Stimulated activated CD8-positive, alpha-beta memory T cell treated with anti-CD3 and anti-CD28 coated beads, Interleukin-12 subunit alpha, Interleukin-12 subunit beta, amount 100 ng/mL, for 24 hours (primary cell): ENCODE data around the gene IGSF9.
A peak's percentile ranks its signal among the peaks of the same experiment; 100 is the strongest.

Experiments used
- DNase-seq: peaks from one replicate; pipeline ENCODE4 v3.0.0-alpha.2; 2020; ENCODE audit errors: extremely low read depth

Gene IGSF9

GRCh38 chr1:159945483-159946241 lies at the start of gene IGSF9:
Gene IGSF9 (minus strand): TSS chr1:159945613. CDS start chr1:159943454, 2,159 bp downstream.
- peak; percentile 65 for DNase-seq

- DNase-seq = no peak
Observed at GRCh38 chr1:159994896-159995295, 49.5 kb upstream of the IGSF9 start.

- DNase-seq = no peak
Observed at GRCh38 chr1:159993911-159994310, 48.5 kb upstream of the IGSF9 start.

GRCh38 chr1:159992161-159992560 lies 46.7 kb upstream of the IGSF9 start:
- no peak for DNase-seq

GRCh38 chr1:159991513-159991912 lies 46.1 kb upstream of the IGSF9 start:
- no peak for DNase-seq

GRCh38 chr1:159990005-159990404 lies 44.6 kb upstream of the IGSF9 start:
- no peak for DNase-seq

- no peak for DNase-seq
Observed at GRCh38 chr1:159989581-159989980, 44.2 kb upstream of the IGSF9 start.

- DNase-seq = no peak
Observed at GRCh38 chr1:159988006-159988405, 42.6 kb upstream of the IGSF9 start.

- no peak for DNase-seq
Observed at GRCh38 chr1:159987186-159987585, 41.8 kb upstream of the IGSF9 start.

GRCh38 chr1:159986531-159986930 lies 41.1 kb upstream of the IGSF9 start:
- DNase-seq = no peak

GRCh38 chr1:159986093-159986492 lies 40.7 kb upstream of the IGSF9 start:
- no peak for DNase-seq

GRCh38 chr1:159985473-159985872 lies 40.1 kb upstream of the IGSF9 start:
- DNase-seq = no peak

GRCh38 chr1:159983681-159984080 lies 38.3 kb upstream of the IGSF9 start:
- DNase-seq = no peak

- DNase-seq = no peak
Observed at GRCh38 chr1:159982280-159982679, 36.9 kb upstream of the IGSF9 start.

- no peak for DNase-seq
Observed at GRCh38 chr1:159981351-159982055, 36.1 kb upstream of the IGSF9 start.

- DNase-seq = no peak
Observed at GRCh38 chr1:159980786-159981185, 35.4 kb upstream of the IGSF9 start.

- no peak for DNase-seq
Observed at GRCh38 chr1:159980076-159980475, 34.7 kb upstream of the IGSF9 start.

GRCh38 chr1:159979257-159979656 lies 33.8 kb upstream of the IGSF9 start:
- DNase-seq = no peak

- DNase-seq = no peak
Observed at GRCh38 chr1:159978107-159978398, 32.6 kb upstream of the IGSF9 start.

GRCh38 chr1:159977364-159978106 lies 32.1 kb upstream of the IGSF9 start:
- DNase-seq = no peak

GRCh38 chr1:159974350-159974965 lies 29.0 kb upstream of the IGSF9 start:
- no peak for DNase-seq

- DNase-seq = no peak
Observed at GRCh38 chr1:159973350-159973940, 28.0 kb upstream of the IGSF9 start.
